ENCODE data around the gene NDRG2.

- no peak for TF ChIP-seq POLR2A (IDR thresholded peaks at IDR 0.05)
- no peak for TF ChIP-seq CTCF (IDR thresholded peaks at IDR 0.05)
- no peak for TF ChIP-seq POLR2AphosphoS5 (IDR thresholded peaks at IDR 0.05)
Measured at GRCh38 chr14:21015312-21015711, 9.5 kb downstream of the NDRG2 start.

All from breast epithelium (tissue), 3 donors.